HCT116 (cell line): ENCODE data around the gene MBD3L2. TPM values are rescaled to one million over a fixed set of nuclear protein-coding genes. Genes with fewer than 3 reads are reported as not detected.

Experiments used
- ATAC-seq: fragments of 200-7000 bp; cut with Tn5 transposase; 2 replicates; pipeline ENCODE4 v1.9.1; 2020; ENCODE audit warnings: mild to moderate bottlenecking, moderate library complexity
- BruUV-seq: library from RNA; stranded (reverse); fragments of 400-500 nt; replicated peaks from 2 replicates; lab custom pipeline; 2021; lab: Mats Ljungman, UMichigan
- CTCF ChIA-PET: fragments of 300-600 bp; sonication (Branson Sonifier 250); formaldehyde crosslinking; loops from one replicate; lab custom pipeline; 2021; ENCODE audit warnings: antibody characterized with exemption; lab: Charles Lee
- POLR2A ChIA-PET: fragments of 300-600, 350-600 bp; sonication (Branson Sonifier 250); formaldehyde crosslinking; loops from one replicate; lab custom pipeline; 2021; ENCODE audit warnings: antibody characterized with exemption; lab: Charles Lee
- RAD21 ChIA-PET, 2 experiments: fragments of 300-600 bp; sonication (Branson Sonifier 250); formaldehyde crosslinking; loops; one replicate each; lab custom pipeline; 2023; ENCODE audit warnings: low total read pairs in 2 of 2; ENCODE audit not compliant: uncharacterized antibody in 2 of 2, unreplicated experiment in 2 of 2, low non-redundant PET in 1 of 2; lab: Charles Lee
- DNase-seq: peaks from one replicate; pipeline ENCODE4 v3.0.0-alpha.2; 2010; ENCODE audit warnings: low read depth, low spot score
- H2AFZ ChIP-seq: fragments of 200-600 bp; shearing (Covaris generic), sonication (generic); 2 replicates; pipeline ENCODE4 v1.6.1; 2017; ENCODE audit warnings: low read depth, mixed run types, mixed read lengths, antibody characterized with exemption, low read length; ENCODE audit not compliant: poor library complexity, severe bottlenecking
- H3K27ac ChIP-seq: 2 replicates; pipeline ENCODE4 v1.5.1; 2012; ENCODE audit warnings: low read depth, low read length
- H3K27me3 ChIP-seq: fragments of 200-600 bp; sonication (generic); 2 replicates; pipeline ENCODE4 v1.6.1; 2016; ENCODE audit warnings: mixed run types, low read length, mixed read lengths; ENCODE audit not compliant: insufficient read depth
- H3K36me3 ChIP-seq, 2 experiments: fragments of 200-500 bp in 1 of 2; fragments of 200-600 bp in 1 of 2; sonication (Bioruptor generic) in 1 of 2; sonication (generic) in 1 of 2; 2 replicates each; pipeline versions ENCODE4 v1.5.1 to v1.6.1; 2014 to 2016; ENCODE audit warnings: low read length in 2 of 2, inconsistent platforms in 1 of 2, mixed read lengths in 1 of 2, mixed run types in 1 of 2; ENCODE audit not compliant: insufficient read depth in 2 of 2, control insufficient read depth in 1 of 2
- H3K4me1 ChIP-seq, 2 experiments: fragments of 200-600 bp in 1 of 2; sonication (generic) in 1 of 2; 2 replicates each; pipeline versions ENCODE4 v1.5.1 to v1.6.1; 2012 to 2017; ENCODE audit warnings: low read length in 2 of 2, inconsistent platforms in 1 of 2, mild to moderate bottlenecking in 1 of 2, mixed read lengths in 1 of 2, mixed run types in 1 of 2, moderate library complexity in 1 of 2; ENCODE audit not compliant: insufficient read depth in 2 of 2, control insufficient read depth in 1 of 2
- H3K4me2 ChIP-seq: fragments of 200-600 bp; sonication (generic); 2 replicates; pipeline ENCODE4 v1.6.1; 2017; ENCODE audit warnings: mixed run types, low read length, mixed read lengths
- H3K4me3 ChIP-seq, 2 experiments: fragments of 200-600 bp in 1 of 2; sonication (generic) in 1 of 2; replicated peaks in 1 of 2; 2 replicates each; pipeline ENCODE4 v1.5.1; 2011 to 2016; ENCODE audit warnings: low read length in 2 of 2, control low read depth in 1 of 2, low read depth in 1 of 2, mild to moderate bottlenecking in 1 of 2, mixed read lengths in 1 of 2, mixed run types in 1 of 2
- H3K79me2 ChIP-seq: fragments of 200-600 bp; sonication (generic); 2 replicates; pipeline ENCODE4 v1.6.1; 2017; ENCODE audit warnings: mild to moderate bottlenecking, mixed run types, low read length, moderate library complexity, mixed read lengths; ENCODE audit not compliant: insufficient read depth
- H3K9ac ChIP-seq: fragments of 200-600 bp; sonication (generic); 2 replicates; pipeline ENCODE4 v1.6.1; 2016; ENCODE audit warnings: low read length, mixed read lengths
- H3K9me2 ChIP-seq: fragments of 200-600 bp; sonication (generic), shearing (Covaris generic); 2 replicates; pipeline ENCODE4 v1.6.1; 2017; ENCODE audit warnings: mixed run types, mild to moderate bottlenecking, moderate library complexity; ENCODE audit not compliant: insufficient read depth
- H3K9me3 ChIP-seq, 2 experiments: fragments of 200-500 bp in 1 of 2; fragments of 200-600 bp in 1 of 2; sonication (Bioruptor generic) in 1 of 2; sonication (generic) in 1 of 2; 2 replicates each; pipeline ENCODE4 v1.6.1; 2014 to 2017; ENCODE audit warnings: low read length in 2 of 2, mixed read lengths in 2 of 2, inconsistent platforms in 1 of 2, low read depth in 1 of 2, mild to moderate bottlenecking in 1 of 2, mixed run types in 1 of 2, moderate library complexity in 1 of 2; ENCODE audit not compliant: control insufficient read depth in 1 of 2, insufficient read depth in 1 of 2
- H4K20me1 ChIP-seq: fragments of 200-600 bp; sonication (generic), shearing (Covaris generic); 2 replicates; pipeline ENCODE4 v1.6.1; 2017; ENCODE audit warnings: mixed run types, mild to moderate bottlenecking, moderate library complexity; ENCODE audit not compliant: insufficient read depth
- CBX3 ChIP-seq: IDR thresholded peaks from 2 replicates; pipeline ENCODE4 v1.6.1; 2012; ENCODE audit warnings: low read depth
- EGR1 ChIP-seq: IDR thresholded peaks from 2 replicates; pipeline ENCODE4 v1.6.1; 2012; ENCODE audit warnings: low read depth
- ELF1 ChIP-seq: IDR thresholded peaks from 2 replicates; pipeline ENCODE4 v1.6.1; 2012; ENCODE audit warnings: low read depth, borderline replicate concordance
- EZH2 ChIP-seq: fragments of 200-600 bp; sonication (generic); IDR thresholded peaks from 2 replicates; pipeline ENCODE4 v1.6.1; 2017; ENCODE audit warnings: antibody characterized with exemption, mixed run types
- EZH2phosphoT487 ChIP-seq: fragments of 200-600 bp; IDR thresholded peaks from 2 replicates; pipeline ENCODE4 v1.6.1; 2018; ENCODE audit warnings: antibody characterized with exemption, borderline replicate concordance
- FOSL1 ChIP-seq: IDR thresholded peaks from 2 replicates; pipeline ENCODE4 v1.6.1; 2012; ENCODE audit warnings: low read depth
- JUND ChIP-seq: IDR thresholded peaks from 2 replicates; pipeline ENCODE4 v1.6.1; 2012
- POLR2A ChIP-seq: IDR thresholded peaks from 2 replicates; pipeline ENCODE4 v1.7.0; 2011; ENCODE audit warnings: borderline replicate concordance; ENCODE audit not compliant: insufficient read depth, insufficient read length; ENCODE audit errors: extremely low read depth
- POLR2AphosphoS5 ChIP-seq: IDR thresholded peaks from 2 replicates; pipeline ENCODE4 v1.6.1; 2011; ENCODE audit warnings: mild to moderate bottlenecking, low read depth, low read length, moderate library complexity
- RAD21 ChIP-seq: IDR thresholded peaks from 2 replicates; pipeline ENCODE4 v1.6.1; 2012; ENCODE audit warnings: low read depth, mild to moderate bottlenecking
- SIN3A ChIP-seq: IDR thresholded peaks from 2 replicates; pipeline ENCODE4 v1.6.1; 2012; ENCODE audit warnings: low read depth
- SRF ChIP-seq: IDR thresholded peaks from 2 replicates; pipeline ENCODE4 v1.6.1; 2012; ENCODE audit warnings: low read depth
- TCF7L2 ChIP-seq: IDR thresholded peaks from 2 replicates; pipeline ENCODE4 v1.7.0; 2011; ENCODE audit warnings: borderline replicate concordance, inconsistent platforms; ENCODE audit not compliant: insufficient read depth, insufficient read length; ENCODE audit errors: extremely low read depth
- ZNF274 ChIP-seq: fragments of 200-500 bp; sonication (Bioruptor generic); IDR thresholded peaks from 2 replicates; pipeline ENCODE4 v1.6.1; 2014; ENCODE audit warnings: mild to moderate bottlenecking, low read depth, low read length, inconsistent platforms
- intact Hi-C: fragments of 100-400 bp; cut with micrococcal nuclease; formaldehyde crosslinking; loops from 2 replicates; pipeline ENCODE4 v1.10.0; 2022
- total RNA-seq: library from RNA; stranded (reverse); gene quantifications from one replicate; pipeline ENCODE4 v1.2.1, GENCODE V29; 2021; ENCODE audit not compliant: unreplicated experiment
- TF ChIP-seq, protein P1 (sequence below): IDR thresholded peaks from 2 replicates; pipeline ENCODE4 v1.6.1; 2011; ENCODE audit warnings: mild to moderate bottlenecking, low read length, moderate library complexity; ENCODE audit not compliant: insufficient replicate concordance; ENCODE audit errors: extremely low read depth
- TF ChIP-seq, protein P2 (sequence below): IDR thresholded peaks from 2 replicates; pipeline ENCODE4 v1.6.1; 2012
- TF ChIP-seq, protein P3 (sequence below): IDR thresholded peaks from 2 replicates; pipeline ENCODE4 v1.6.1; 2012; ENCODE audit warnings: low read depth

Gene MBD3L2
- total RNA-seq, 1 experiment from 2014 or later, result not detected

DNA sequence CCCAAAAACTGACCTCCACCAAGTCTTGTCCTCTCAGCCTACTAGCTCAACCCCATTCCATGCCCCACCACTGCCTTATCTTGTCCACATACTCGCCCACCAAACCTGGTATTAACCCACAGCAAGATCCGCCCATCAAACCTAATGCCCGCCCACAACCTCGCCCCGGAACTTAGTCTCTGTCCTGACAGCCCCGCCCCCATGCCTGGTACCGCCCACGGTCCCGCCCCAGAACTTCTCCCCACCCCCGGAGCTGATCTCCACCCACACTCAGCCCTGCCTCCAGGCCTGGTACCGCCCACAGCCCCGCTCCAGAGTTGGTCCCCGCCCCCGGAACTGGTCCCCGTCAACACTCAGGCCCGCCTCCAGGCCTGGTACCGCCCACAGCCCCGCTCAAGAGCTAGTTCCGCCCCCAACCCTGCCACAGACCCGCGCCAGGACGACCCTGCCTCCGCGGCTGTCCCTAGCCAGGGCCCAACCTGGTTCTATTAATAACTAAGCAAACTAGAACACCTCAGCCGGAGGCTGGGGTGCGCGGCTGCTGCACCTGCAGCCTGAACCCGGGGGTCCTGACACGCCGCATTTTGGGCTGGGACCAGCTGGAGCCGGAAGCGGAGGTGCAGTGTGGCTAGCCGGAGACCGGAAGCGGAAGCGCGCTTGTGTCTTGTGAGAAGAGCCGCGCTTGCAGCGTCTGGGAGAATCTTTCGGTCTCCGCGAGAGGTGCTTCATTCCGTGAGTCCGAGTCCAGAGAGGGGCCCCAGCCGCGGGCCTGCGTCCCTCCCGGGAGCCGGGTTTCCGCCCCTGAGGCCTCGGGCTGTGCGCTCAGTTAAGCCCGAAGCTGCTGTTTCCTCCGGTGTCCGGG, 20.2 kb downstream of the MBD3L2 start, which contains the start of gene ZNF557 (continued):
- TF ChIP-seq CBX3, result no peak
- TF ChIP-seq EZH2phosphoT487, result no peak
- no peak for TF ChIP-seq JUND
- TF ChIP-seq TCF7L2, result peak; percentile 54
- no peak for TF ChIP-seq FOSL1
- no peak for TF ChIP-seq RAD21

DNA sequence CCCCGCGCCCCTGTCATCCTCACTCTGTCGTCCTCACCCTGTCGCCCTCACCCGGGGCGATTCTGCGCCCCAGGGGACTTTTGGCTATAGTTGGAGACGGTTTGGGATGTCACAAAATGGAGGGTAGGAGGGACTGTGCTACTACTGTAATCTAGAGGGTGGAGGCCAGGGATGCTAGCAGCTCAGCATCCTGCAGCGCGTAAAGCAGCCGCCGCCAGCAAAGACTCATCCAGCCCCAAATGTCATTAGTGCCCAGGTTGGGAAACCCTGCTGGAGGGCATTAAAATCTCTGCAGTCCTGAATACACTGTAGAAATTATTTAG, 20.7 kb downstream of the MBD3L2 start:
- Histone ChIP-seq H3K27ac (peak overlapping the region; percentile 75), H3K9me3 (no peaks in the 10 kb centered on the region), H3K9me2 (no peaks in the 10 kb centered on the region), H2AFZ (peak overlapping the region; percentile 99), H3K4me1 (peaks cover 8 to 11% of the 10 kb centered on the region in 2 experiments; a peak in 3 of 4 replicates), H3K36me3 (peaks cover 17 to 24% of the 10 kb centered on the region in 2 experiments), H3K27me3 (no peaks in the 10 kb centered on the region), H3K79me2 (peaks cover 18% of the 10 kb centered on the region), H3K9ac (peak overlapping the region; percentile 74), H3K4me3 (peak overlapping the region; percentile 79 to 96), H3K4me2 (peak overlapping the region; percentile 92), H4K20me1 (no peaks in the 10 kb centered on the region)
- ChIA-PET RAD21 (interaction anchor here in 1 of 2 experiments (0.6 kb wide), 2 partner anchors 271 to 1261 kb away, joined by 5 to 6 read pairs; no protein-coding TSS in a partner anchor), POLR2A (interaction anchor here (0.9 to 1.7 kb wide), 3 partner anchors 8 to 57 kb away, joined by 3 to 10 read pairs (median 3); no protein-coding TSS in a partner anchor), CTCF (interaction anchor here (0.8 to 1.3 kb wide), 2 partner anchors 57 to 944 kb away, joined by 3 read pairs; no protein-coding TSS in a partner anchor)
- ATAC-seq (no peak; the same call in 1 of the 2 replicates), DNase-seq (no peak)
- no peak for TF ChIP-seq ZNF274
- TF ChIP-seq EGR1, result no peak
- TF ChIP-seq EZH2phosphoT487, result no peak
- TF ChIP-seq, protein P1, sequence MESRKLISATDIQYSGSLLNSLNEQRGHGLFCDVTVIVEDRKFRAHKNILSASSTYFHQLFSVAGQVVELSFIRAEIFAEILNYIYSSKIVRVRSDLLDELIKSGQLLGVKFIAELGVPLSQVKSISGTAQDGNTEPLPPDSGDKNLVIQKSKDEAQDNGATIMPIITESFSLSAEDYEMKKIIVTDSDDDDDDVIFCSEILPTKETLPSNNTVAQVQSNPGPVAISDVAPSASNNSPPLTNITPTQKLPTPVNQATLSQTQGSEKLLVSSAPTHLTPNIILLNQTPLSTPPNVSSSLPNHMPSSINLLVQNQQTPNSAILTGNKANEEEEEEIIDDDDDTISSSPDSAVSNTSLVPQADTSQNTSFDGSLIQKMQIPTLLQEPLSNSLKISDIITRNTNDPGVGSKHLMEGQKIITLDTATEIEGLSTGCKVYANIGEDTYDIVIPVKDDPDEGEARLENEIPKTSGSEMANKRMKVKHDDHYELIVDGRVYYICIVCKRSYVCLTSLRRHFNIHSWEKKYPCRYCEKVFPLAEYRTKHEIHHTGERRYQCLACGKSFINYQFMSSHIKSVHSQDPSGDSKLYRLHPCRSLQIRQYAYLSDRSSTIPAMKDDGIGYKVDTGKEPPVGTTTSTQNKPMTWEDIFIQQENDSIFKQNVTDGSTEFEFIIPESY, result no peak
- no peak for TF ChIP-seq ELF1
- TF ChIP-seq, protein P2, sequence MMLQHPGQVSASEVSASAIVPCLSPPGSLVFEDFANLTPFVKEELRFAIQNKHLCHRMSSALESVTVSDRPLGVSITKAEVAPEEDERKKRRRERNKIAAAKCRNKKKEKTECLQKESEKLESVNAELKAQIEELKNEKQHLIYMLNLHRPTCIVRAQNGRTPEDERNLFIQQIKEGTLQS, result no peak
- no peak for TF ChIP-seq SRF
- TF ChIP-seq, protein P3, sequence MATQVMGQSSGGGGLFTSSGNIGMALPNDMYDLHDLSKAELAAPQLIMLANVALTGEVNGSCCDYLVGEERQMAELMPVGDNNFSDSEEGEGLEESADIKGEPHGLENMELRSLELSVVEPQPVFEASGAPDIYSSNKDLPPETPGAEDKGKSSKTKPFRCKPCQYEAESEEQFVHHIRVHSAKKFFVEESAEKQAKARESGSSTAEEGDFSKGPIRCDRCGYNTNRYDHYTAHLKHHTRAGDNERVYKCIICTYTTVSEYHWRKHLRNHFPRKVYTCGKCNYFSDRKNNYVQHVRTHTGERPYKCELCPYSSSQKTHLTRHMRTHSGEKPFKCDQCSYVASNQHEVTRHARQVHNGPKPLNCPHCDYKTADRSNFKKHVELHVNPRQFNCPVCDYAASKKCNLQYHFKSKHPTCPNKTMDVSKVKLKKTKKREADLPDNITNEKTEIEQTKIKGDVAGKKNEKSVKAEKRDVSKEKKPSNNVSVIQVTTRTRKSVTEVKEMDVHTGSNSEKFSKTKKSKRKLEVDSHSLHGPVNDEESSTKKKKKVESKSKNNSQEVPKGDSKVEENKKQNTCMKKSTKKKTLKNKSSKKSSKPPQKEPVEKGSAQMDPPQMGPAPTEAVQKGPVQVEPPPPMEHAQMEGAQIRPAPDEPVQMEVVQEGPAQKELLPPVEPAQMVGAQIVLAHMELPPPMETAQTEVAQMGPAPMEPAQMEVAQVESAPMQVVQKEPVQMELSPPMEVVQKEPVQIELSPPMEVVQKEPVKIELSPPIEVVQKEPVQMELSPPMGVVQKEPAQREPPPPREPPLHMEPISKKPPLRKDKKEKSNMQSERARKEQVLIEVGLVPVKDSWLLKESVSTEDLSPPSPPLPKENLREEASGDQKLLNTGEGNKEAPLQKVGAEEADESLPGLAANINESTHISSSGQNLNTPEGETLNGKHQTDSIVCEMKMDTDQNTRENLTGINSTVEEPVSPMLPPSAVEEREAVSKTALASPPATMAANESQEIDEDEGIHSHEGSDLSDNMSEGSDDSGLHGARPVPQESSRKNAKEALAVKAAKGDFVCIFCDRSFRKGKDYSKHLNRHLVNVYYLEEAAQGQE, result no peak
- no peak for TF ChIP-seq EZH2
- TF ChIP-seq CBX3, result no peak
- no peak for TF ChIP-seq POLR2AphosphoS5
- no peak for TF ChIP-seq POLR2A
- no peak for TF ChIP-seq SIN3A
- no TSS peak for BruUV-seq
- intact Hi-C loops, result loop anchor here (1.0 kb wide), 1 partner anchor 28 kb away; no protein-coding TSS in a partner anchor
